GM23338 (cell line): ENCODE results near the gene DDAH2.

Source experiments
- CREB1 ChIP-seq: fragments of 250-450 bp; sonication (Bioruptor Pico); IDR thresholded peaks from 2 replicates; pipeline ENCODE4 v1.5.0; 2020; ENCODE audit warnings: low read depth, mild to moderate bottlenecking, moderate library complexity
- CTCF ChIP-seq, 2 experiments: fragments of 200-600 bp in 1 of 2; sonication (generic) in 1 of 2; conservative IDR thresholded peaks; 2 replicates each; pipeline versions ENCODE4 v1.5.1 to v1.6.1; 2016 to 2017; ENCODE audit warnings: antibody characterized with exemption in 2 of 2, low read depth in 2 of 2, mild to moderate bottlenecking in 2 of 2, moderate library complexity in 1 of 2
- ETS1 ChIP-seq: IDR thresholded peaks from 2 replicates; pipeline ENCODE4 v1.6.1; 2016; ENCODE audit warnings: antibody characterized with exemption
- EZH2 ChIP-seq: fragments of 200-600 bp; sonication (generic); IDR thresholded peaks from one replicate; pipeline ENCODE4 v1.8.0; 2017; ENCODE audit warnings: antibody characterized with exemption, mild to moderate bottlenecking, low read depth; ENCODE audit not compliant: unreplicated experiment
- EZH2phosphoT487 ChIP-seq: fragments of 200-600 bp; sonication (generic); IDR thresholded peaks from one replicate; pipeline ENCODE4 v1.8.1; 2018; ENCODE audit warnings: antibody characterized with exemption; ENCODE audit not compliant: unreplicated experiment
- JUNB ChIP-seq: IDR thresholded peaks from one replicate; pipeline ENCODE4 v1.6.1; 2016; ENCODE audit warnings: antibody characterized with exemption; ENCODE audit not compliant: unreplicated experiment
- NANOG ChIP-seq: IDR thresholded peaks from 2 replicates; pipeline ENCODE4 v1.6.1; 2016; ENCODE audit warnings: antibody characterized with exemption, borderline replicate concordance
- POLR2AphosphoS5 ChIP-seq: IDR thresholded peaks from 2 replicates; pipeline ENCODE4 v1.6.1; 2016; ENCODE audit warnings: antibody characterized with exemption, low read depth
- REST ChIP-seq: IDR thresholded peaks from one replicate; pipeline ENCODE4 v1.6.1; 2018; ENCODE audit warnings: antibody characterized with exemption; ENCODE audit not compliant: unreplicated experiment
- STAT1 ChIP-seq: IDR thresholded peaks from one replicate; pipeline ENCODE4 v1.6.1; 2016; ENCODE audit warnings: antibody characterized with exemption; ENCODE audit not compliant: unreplicated experiment
- ZNF114 ChIP-seq: fragments of 250-450 bp; sonication (Bioruptor Pico); IDR thresholded peaks from 2 replicates; pipeline ENCODE4 v1.5.0; 2020; ENCODE audit warnings: mild to moderate bottlenecking, moderate library complexity
- ZNF331 ChIP-seq: fragments of 250-450 bp; sonication (Bioruptor Pico); IDR thresholded peaks from 2 replicates; pipeline ENCODE4 v1.5.0; 2020; ENCODE audit warnings: low read depth, mild to moderate bottlenecking, moderate library complexity

GRCh38 chr6:31697555-31697954, 31.5 kb downstream of the DDAH2 start:
- TF ChIP-seq CTCF (conservative IDR thresholded peaks at IDR 0.05; ENCODE audit: low read depth in 2 of 2) = no peak
- no peak for TF ChIP-seq EZH2
- no peak for TF ChIP-seq JUNB
- no peak for TF ChIP-seq POLR2AphosphoS5
- no peak for TF ChIP-seq ZNF331 (CRISPR knock-in tag)
- no peak for TF ChIP-seq EZH2phosphoT487
- TF ChIP-seq ETS1 = no peak
- no peak for TF ChIP-seq REST
- TF ChIP-seq ZNF114 (CRISPR knock-in tag) = no peak
- no peak for TF ChIP-seq CREB1 (CRISPR knock-in tag)
- no peak for TF ChIP-seq NANOG
- TF ChIP-seq STAT1 = no peak
